HG03442 (cell line): ENCODE data around the gene CEP250.
"Not testable (repeated sequence)": the region's sequence is repeated elsewhere in the genome, so short reads cannot be mapped to it uniquely, and the experiment has no call there.

Source experiments
- ATAC-seq: cut with Tn5 transposase; IDR thresholded peaks from one replicate; pipeline ENCODE4 v1.9.1; 2021; ENCODE audit warnings: mild to moderate bottlenecking, moderate library complexity; ENCODE audit not compliant: unreplicated experiment

CEP250 gene

DNA sequence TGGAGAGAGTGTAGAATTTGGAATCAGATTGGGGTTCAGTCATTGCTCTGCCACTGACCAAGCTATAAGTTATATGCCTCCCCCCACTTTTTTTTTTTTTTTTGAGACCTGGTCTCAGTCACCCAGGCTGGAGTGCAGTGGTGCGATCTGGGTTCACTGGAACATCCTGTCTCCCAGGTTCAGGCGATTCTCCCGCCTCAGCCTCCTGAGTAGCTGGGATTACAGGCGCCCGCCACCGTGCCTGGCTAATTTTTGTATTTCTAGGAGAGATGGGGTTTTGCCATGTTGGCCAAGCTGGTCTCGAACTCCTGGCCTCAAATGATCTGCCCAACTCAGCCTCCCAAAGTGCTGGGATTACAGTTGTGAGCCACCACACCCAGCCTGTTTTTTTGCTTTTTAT lies 1.3 kb downstream of the CEP250 start:
- ATAC-seq, result not testable (repeated sequence)

DNA sequence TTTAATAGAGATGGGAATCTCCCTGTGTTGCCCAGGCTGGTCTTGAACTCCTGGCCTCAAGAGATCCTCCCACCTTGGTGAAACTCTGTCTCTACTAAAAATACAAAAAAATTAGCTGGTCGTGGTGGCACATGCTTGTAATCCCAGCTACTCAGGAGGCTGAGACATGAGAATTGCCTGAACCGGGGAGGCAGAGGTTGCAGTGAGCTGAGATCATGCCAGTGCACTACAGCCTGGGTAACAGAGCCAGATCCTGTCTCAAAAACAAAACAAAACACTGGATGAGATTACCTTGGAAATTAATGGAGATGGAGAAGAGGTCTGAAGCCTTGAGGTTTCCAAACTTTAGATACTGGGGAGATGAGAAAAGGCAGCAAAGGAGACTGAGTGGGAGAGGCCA lies 2.1 kb downstream of the CEP250 start:
- not testable (repeated sequence) for ATAC-seq

GRCh38 chr20:35458388-35458787 lies 3.0 kb downstream of the CEP250 start:
- ATAC-seq, result no peak

GRCh38 chr20:35461620-35462019 lies 6.2 kb downstream of the CEP250 start:
- no peak for ATAC-seq

- no peak for ATAC-seq
Observed at GRCh38 chr20:35462351-35462750, 7.0 kb downstream of the CEP250 start.

DNA sequence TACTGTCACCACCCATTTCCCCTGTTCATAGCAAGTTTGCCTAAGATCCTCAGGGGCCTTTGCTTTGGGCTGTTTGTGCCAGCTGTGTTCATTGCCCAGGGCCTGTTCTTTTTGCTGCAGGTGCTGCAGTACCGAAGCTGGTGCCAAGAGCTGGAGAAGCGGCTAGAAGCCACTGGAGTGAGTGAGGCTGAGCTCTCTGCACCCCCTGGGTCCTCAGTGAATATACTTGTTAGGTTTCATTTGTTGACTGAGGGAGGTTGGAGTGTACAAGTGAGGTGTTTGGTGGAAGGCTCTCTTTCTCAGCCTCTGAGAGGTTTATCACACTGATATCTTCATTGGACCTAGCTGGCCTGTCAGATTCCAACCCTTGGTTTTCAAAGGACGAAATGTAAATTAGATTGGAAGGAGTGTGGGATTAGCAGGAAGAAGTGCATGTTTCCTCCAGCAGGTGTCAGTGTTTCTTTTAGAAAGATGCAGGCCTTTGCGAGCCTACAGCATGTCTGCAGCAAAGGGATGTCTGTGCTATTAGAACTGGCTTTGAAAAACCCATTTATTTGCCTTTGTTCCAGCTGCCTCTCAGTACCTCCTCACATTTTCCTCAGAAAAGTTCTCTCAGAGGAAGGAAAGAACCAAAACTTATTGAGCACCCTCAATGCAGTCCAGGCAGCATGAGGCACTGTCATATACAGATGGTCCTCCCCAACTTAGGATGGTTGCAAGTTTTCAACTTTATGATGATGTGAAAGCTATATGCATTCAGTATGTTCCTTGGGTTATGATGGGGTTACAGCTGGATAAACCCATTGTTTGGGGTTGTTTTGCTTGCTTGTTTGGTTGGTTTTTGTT lies 8.3 kb downstream of the CEP250 start:
- no peak for ATAC-seq

- no peak for ATAC-seq
Observed at GRCh38 chr20:35465976-35466375, 10.6 kb downstream of the CEP250 start.

GRCh38 chr20:35466856-35467255 lies 11.5 kb downstream of the CEP250 start:
- ATAC-seq, result no peak

GRCh38 chr20:35467339-35468224 lies 12.2 kb downstream of the CEP250 start:
- ATAC-seq, result no peak

DNA sequence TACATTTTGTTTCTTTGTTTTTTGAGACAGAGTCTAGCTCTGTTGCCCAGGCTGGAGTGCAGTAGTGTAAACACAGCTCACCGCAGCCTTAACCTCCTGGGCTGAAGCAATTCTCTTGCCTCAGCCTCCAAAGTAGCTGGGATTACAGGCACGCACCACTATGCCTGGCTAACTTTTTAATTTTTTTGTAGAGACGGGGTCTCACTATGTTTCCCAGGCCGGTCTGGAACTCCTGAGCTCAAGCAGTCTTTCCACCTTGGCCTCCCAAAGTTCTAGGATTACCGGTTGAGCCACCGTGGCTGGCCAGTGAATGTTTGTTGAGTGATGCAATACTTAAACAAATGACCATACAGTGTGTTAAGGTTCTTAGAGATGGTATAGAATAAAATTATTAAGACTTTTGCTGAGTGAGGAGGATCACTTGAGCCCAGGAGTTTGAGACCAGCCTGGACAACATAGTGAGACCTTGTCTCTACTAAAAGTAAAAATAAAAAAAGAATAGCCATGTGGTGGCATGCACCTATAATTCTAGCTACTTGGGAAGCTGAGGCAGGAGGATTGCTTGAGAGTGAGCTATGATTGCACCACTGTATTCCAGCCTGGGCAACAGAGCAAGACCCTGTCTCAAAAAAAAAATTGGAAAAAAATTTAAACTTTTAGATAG lies 13.4 kb downstream of the CEP250 start:
- no peak for ATAC-seq

DNA sequence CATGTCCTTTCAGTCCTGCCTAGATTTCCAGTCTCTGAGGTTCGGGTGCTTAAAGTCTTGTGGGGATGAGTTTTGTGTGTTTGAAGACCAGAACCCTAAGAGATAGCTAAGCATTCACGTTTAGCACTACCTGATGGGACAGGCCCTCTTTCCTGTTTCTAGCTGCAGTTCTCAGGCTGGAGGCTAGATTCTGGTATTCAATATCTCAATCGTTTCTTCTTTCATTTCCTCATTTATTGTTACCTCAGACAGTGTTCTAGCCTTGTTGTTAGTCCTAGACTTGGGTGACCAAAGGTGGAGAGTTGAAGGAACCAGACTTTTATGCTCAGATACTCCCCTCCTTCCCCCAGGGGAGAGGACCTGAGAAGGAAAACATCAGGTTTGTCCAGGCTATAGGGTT lies 16.8 kb downstream of the CEP250 start:
- no peak for ATAC-seq

GRCh38 chr20:35473684-35474083 lies 18.3 kb downstream of the CEP250 start:
- no peak for ATAC-seq

DNA sequence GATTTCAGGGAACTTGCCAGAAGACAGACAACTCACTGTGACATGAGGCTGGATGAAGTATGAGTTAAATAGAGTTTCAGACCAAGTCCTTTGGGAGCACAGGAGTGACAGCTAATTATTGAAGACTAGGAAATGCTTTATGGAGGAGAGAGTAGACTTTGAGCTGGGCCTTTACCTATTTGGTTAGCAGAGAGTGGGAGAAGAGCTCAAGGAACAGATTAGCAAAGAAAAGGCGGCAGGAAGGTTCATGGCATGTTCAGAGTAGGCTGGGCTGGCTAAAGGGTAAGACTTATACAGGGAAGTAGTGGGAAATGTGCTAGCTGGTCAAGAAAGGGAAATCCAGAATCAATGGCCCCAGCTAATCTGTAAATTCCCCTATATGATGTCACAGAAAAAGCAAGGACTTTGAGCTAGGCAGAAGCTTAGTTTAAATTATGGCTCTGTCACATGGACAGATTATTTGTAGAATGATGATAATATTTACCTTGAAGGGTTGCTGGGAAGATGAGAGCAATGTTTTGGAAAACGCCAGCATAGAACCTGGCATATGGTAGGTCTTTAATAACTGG lies 19.0 kb downstream of the CEP250 start:
- ATAC-seq, result no peak

DNA sequence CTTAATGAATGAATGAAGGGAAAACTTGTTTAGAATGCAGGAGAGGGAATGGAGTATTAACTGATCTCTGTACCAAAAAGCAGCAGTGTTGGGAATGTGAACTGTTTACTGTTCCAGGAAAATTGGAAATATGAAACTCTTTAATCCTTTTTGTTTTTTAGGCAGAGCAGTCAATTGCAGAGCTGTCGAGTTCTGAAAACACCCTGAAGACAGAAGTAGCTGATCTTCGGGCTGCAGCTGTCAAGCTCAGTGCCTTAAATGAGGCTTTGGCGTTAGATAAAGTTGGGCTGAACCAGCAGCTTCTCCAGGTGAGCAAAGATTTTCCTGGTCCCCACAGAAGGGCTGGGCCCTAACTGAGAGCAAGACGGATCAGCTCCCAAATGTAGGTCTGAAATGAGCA lies 20.9 kb downstream of the CEP250 start:
- ATAC-seq, result no peak

- ATAC-seq, result no peak
Observed at GRCh38 chr20:35478804-35479472, 23.5 kb downstream of the CEP250 start.

DNA sequence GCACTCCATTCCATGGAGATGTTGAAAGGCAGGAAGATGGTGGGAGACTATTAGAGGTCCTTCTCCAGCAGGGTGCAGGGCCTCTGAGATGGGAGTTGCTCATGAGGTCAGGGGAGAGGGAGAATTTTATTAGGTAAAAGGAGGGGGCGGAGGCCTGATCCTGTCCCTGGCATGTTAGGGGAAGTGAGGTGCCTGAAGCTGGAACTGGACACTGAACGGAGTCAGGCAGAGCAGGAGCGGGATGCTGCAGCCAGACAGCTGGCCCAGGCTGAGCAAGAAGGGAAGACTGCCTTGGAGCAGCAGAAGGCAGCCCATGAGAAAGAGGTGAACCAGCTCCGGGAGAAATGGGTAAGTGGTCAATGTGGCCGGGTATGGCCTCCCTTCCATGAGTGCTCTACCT lies 24.4 kb downstream of the CEP250 start:
- no peak for ATAC-seq

DNA sequence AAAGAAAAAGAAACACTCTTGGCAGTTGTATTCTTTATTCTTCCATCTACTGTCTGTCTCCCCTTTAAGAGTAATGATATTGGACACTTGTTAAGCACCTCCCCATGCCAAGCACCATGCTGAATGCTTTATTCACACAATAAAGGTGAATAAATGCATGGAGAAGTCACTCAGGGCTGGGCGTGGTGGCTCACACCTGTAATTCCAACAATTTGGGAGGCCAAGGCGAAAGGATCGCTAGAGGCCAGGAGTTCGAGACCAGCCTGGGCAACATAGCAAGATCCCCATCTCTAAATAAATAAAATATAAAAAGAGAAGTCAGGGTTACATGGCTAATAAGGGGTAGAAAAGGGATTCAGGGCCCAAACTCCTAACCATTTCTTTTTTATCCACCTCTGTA lies 32.1 kb downstream of the CEP250 start:
- ATAC-seq, result no peak

DNA sequence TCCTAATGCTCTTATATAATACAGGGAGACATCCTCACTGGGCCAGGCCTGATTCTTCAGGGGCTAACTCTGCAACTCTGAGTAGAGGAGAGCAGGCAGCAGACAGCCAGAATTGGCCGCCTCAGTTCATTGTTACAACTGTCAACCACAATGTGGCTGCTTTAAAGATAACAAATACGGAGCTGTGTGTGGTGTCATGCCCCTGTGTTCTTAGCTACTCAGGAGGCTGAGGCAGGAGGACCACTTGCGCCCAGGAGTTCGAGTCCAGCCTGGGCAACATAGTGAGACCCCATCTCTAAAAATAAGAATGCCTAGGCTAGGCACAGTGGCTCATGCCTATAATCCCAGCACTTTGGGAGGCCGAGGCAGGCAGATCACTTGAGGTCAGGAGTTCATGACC lies 34.3 kb downstream of the CEP250 start:
- ATAC-seq, result no peak

DNA sequence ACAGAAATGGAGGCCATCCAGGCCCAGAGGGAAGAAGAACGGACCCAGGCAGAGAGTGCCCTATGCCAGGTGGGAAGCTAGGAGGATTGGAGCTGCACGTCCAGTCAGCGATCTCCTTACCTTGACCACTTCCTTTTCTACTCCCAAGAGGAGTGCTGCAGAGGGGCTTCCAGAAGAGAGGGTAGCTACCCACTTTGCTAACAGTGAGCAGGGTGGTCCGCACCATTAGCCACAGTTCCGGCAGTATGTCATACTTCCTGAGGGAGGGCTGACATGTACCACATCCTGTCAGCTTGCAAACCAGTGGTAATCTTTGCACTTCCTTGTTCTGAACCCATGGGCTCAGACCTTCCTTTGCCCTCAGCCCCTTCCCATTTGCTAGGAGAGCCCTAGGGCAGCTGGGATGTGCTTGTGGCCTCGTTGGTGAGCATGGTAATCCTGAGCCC lies 35.4 kb downstream of the CEP250 start:
- peak; percentile 89 for ATAC-seq

DNA sequence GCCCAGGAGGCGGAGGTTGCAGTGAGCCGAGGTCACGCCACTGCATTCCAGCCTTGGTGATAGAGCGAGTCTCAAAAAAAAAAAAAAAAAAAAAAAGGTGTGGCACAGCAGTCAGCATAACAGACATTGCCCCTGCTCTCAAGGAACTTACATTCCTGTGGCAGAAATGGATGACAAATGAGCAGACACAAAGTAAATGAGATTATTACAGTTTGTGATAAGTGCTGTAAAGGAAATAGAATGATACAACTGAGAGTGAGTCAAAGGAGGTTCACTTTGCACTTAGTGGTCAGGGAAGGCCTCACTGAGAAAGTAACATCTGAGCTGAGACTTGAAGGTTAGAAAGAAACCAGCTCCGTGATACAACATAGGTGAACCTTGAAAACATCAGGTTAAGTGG lies 36.4 kb downstream of the CEP250 start:
- ATAC-seq, result no peak
